Testis (tissue), 3 donors: ENCODE data around the gene MAGI1. TPM values are rescaled to one million over a fixed set of nuclear protein-coding genes. Genes with fewer than 3 reads are reported as not detected.

Experiments used
- DNase-seq: peaks from one replicate; pipeline ENCODE4 v3.0.0-alpha.2; 2019
- H3K27ac ChIP-seq, 2 donors: fragments of 200-600 bp; sonication (generic); one replicate each; pipeline ENCODE4 v1.5.1; 2019
- H3K27me3 ChIP-seq: fragments of 200-600 bp; sonication (generic); one replicate; pipeline ENCODE4 v1.5.1; 2019
- H3K36me3 ChIP-seq: fragments of 200-600 bp; sonication (generic); one replicate; pipeline ENCODE4 v1.5.1; 2017; ENCODE audit warnings: low read depth; ENCODE audit errors: missing control alignments
- H3K4me1 ChIP-seq: fragments of 200-600 bp; sonication (generic); one replicate; pipeline ENCODE4 v1.5.1; 2019
- H3K4me3 ChIP-seq, 2 donors: fragments of 200-600 bp; sonication (generic); one replicate each; pipeline ENCODE4 v1.5.1; 2017 to 2019
- H3K9me3 ChIP-seq: fragments of 200-600 bp; sonication (generic); one replicate; pipeline ENCODE4 v1.5.1; 2017
- POLR2A ChIP-seq: fragments of 450-650 bp; IDR thresholded peaks from one replicate; pipeline ENCODE4 v1.6.1; 2017; ENCODE audit warnings: antibody characterized with exemption, mild to moderate bottlenecking, moderate library complexity
- WGBS, 2 donors: methylation state at CpG; one replicate each; pipeline ENCODE4 v1.1.5; 2018; 5-methylcytosine and 5-hydroxymethylcytosine counted together
- intact Hi-C: fragments of 100-400 bp; cut with DNase I; formaldehyde crosslinking; loops from one replicate; pipeline ENCODE4 v1.15.1; 2023; ENCODE audit warnings: low total_unique reads
- polyA plus RNA-seq: library from polyadenylated mRNA; stranded (reverse); fragments of 350-450 nt; fragmentation: Illumina TruSeq; extraction: RNeasy Lipid Tissue Mini Kit (QIAGEN cat#74804); gene quantifications from one replicate; pipeline ENCODE4 v1.2.3, GENCODE V29; 2014; ENCODE audit warnings: low read depth, low replicate concordance; ENCODE audit not compliant: insufficient read depth
- total RNA-seq, 2 donors: library from RNA; depleted of rRNA; stranded (reverse); fragments of >200 nt; gene quantifications; one replicate each; pipeline ENCODE4 v1.2.3, GENCODE V29; 2016
- TF ChIP-seq, protein P1 (sequence below), 3 experiments: fragments of 450-650 bp in 2 of 3; fragments of 200-600 bp in 1 of 3; sonication (generic) in 1 of 3; IDR thresholded peaks; one replicate each; pipeline ENCODE4 v1.5.1; 2016 to 2019; ENCODE audit warnings: antibody characterized with exemption in 3 of 3, mild to moderate bottlenecking in 2 of 3, moderate library complexity in 1 of 3

Gene MAGI1
- total and polyA plus RNA-seq, 3 donors from 2014 or later = 55.4 to 60.4 (median 56.1) TPM

DNA sequence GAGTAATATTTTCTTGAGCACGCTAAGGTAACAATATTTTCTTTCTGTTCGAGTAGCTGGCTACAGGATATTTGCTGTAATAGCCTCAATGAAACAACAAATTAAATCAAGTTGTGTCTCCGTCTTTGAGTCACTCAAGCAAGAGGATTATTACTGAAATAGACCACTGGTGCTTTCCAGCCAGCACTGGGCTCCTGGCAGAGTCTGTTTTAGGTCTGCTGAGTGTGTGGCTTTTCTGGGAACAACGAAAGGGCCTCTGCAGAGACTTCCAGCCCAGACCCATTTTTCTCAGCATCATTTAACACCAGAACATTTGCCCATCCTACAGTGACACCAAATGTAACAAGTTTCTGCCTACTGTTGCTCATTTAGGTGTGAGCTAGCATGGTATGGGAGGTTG is 652.9 kb downstream of the MAGI1 start:
- Histone ChIP-seq H3K36me3 (no peaks in the 10 kb centered on the region), H3K27me3 (no peaks in the 10 kb centered on the region), H3K4me3 (no peak overlapping the region), H3K27ac (no peak overlapping the region), H3K4me1 (no peaks in the 10 kb centered on the region), H3K9me3 (no peaks in the 10 kb centered on the region)
- whole genome bisulfite sequencing, 2 donors = 92 to 93% methylated on average over 4 of the region's 4 CpGs
- TF ChIP-seq, protein P1, sequence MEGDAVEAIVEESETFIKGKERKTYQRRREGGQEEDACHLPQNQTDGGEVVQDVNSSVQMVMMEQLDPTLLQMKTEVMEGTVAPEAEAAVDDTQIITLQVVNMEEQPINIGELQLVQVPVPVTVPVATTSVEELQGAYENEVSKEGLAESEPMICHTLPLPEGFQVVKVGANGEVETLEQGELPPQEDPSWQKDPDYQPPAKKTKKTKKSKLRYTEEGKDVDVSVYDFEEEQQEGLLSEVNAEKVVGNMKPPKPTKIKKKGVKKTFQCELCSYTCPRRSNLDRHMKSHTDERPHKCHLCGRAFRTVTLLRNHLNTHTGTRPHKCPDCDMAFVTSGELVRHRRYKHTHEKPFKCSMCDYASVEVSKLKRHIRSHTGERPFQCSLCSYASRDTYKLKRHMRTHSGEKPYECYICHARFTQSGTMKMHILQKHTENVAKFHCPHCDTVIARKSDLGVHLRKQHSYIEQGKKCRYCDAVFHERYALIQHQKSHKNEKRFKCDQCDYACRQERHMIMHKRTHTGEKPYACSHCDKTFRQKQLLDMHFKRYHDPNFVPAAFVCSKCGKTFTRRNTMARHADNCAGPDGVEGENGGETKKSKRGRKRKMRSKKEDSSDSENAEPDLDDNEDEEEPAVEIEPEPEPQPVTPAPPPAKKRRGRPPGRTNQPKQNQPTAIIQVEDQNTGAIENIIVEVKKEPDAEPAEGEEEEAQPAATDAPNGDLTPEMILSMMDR (IDR thresholded peaks at IDR 0.05) = no peak
- no peak for TF ChIP-seq POLR2A
- no peak for DNase-seq
- intact Hi-C loops = no loop called here

DNA sequence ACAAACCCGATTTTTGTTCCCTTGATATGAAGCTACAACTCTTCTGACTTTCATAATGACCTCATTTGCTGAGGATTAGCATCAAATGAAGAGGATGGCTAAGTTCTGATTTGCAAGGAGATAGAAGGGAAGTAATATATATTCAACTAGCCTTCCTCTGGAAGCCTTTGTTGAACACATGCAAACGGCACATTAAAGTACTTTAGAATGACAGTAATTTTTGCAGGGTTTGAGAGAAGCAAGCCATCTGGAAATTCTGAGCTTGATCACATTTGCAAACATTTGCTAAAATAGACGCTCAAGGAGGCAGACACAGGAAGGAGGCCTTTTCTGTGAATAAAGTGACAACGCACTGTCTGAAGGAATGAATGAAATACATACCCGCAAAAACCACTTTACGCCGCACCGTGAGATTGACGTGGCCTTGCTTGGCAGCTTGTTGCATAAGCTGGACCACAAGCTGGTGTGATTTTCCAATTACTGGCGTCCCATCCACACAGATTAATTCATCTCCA is 657.2 kb downstream of the MAGI1 start:
- H3K27ac ChIP-seq = no peak overlapping the region
- no peak overlapping the region for H3K4me3 ChIP-seq
- no peaks in the 10 kb centered on the region for H3K36me3 ChIP-seq
- no peaks in the 10 kb centered on the region for H3K4me1 ChIP-seq
- no peaks in the 10 kb centered on the region for H3K9me3 ChIP-seq
- 88 to 93% methylated on average over 9 to 10 of the region's 10 CpGs for WGBS, 2 donors
- no peaks in the 10 kb centered on the region for H3K27me3 ChIP-seq
- TF ChIP-seq, protein P1 (IDR thresholded peaks at IDR 0.05) = no peak
- TF ChIP-seq POLR2A = no peak
- intact Hi-C loops = no loop called here
- DNase-seq = no peak

DNA sequence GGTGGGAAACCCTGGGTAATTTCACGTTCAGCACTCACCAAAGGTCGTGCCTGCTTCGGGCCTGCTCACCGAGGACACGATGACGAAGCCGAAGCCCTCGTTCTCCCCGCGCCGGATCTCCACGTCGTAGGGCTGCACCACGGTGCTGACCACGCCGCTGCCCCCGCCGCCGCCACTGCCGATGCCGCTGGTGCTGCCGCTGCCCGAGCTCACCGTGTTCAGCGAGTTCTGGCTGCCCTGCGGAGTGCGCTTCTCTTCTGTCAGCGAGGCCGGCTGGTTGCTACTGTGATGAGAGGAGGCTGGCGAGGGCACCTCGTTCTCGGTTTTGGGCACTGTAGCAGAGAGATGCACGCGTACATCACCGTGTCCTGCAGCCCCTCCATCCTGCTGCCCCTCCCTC is 659.5 kb downstream of the MAGI1 start:
- Histone ChIP-seq H3K27ac (no peak overlapping the region), H3K4me1 (no peaks in the 10 kb centered on the region), H3K9me3 (no peaks in the 10 kb centered on the region), H3K36me3 (no peaks in the 10 kb centered on the region), H3K27me3 (no peaks in the 10 kb centered on the region), H3K4me3 (peak overlapping the region; percentile 19 to 34)
- intact Hi-C loops = no loop called here
- 86 to 87% methylated on average over 35 of the region's 35 CpGs for WGBS, 2 donors
- no peak for TF ChIP-seq POLR2A
- TF ChIP-seq, protein P1 (IDR thresholded peaks at IDR 0.05) = no peak
- DNase-seq = peak; percentile 19

DNA sequence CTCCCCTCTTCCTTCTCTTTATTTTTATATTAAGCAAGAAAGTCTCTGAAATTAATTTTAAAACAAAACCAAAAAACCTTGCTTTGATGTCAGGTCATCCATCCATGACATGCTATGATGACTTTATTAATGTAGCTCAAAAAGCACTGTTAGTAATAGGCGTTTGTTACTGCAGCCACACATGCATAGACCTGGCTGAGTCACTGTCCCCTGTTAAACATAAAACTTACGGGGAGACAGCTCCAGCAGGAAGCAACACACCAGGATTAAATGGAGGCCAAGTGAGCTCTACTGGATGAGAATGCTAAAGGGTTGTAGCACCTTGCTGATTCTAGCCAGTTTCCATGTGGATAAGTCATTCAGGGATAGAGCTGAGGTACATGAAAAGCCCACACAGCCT is 661.1 kb downstream of the MAGI1 start:
- Histone ChIP-seq H3K27ac (no peak overlapping the region), H3K4me1 (no peaks in the 10 kb centered on the region), H3K4me3 (no peak overlapping the region), H3K27me3 (no peaks in the 10 kb centered on the region), H3K9me3 (no peaks in the 10 kb centered on the region), H3K36me3 (no peaks in the 10 kb centered on the region)
- no peak for TF ChIP-seq POLR2A
- TF ChIP-seq, protein P1 (IDR thresholded peaks at IDR 0.05) = no peak
- DNase-seq = no peak
- 90 to 93% methylated on average over 2 of the region's 2 CpGs for WGBS, 2 donors
- intact Hi-C loops = no loop called here

DNA sequence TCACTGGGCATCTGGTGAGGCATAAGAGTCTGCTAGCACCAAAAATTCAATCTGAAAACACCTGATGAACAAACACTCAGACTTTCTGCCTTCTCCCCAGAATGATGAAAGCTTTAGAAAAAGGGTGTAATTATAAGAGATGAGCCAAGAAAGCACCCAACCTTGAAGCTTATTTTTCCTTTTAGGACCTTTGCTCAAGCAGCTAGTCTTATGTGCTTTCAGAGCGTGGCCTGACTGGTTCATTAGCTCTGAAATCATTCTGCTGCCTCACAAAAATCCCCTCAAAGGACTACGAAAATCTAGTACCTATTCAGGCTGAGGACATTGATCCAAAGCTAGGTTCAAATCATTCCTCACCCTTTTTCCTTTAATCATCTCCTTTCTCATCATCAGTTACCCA is 662.3 kb downstream of the MAGI1 start:
- TF ChIP-seq, protein P1 (IDR thresholded peaks at IDR 0.05) = no peak
- no peak for TF ChIP-seq POLR2A
- Histone ChIP-seq H3K9me3 (no peaks in the 10 kb centered on the region), H3K27ac (no peak overlapping the region), H3K4me3 (no peak overlapping the region), H3K27me3 (no peaks in the 10 kb centered on the region), H3K4me1 (no peaks in the 10 kb centered on the region), H3K36me3 (no peaks in the 10 kb centered on the region)
- intact Hi-C loops = no loop called here
- DNase-seq = no peak
- WGBS, 2 donors = 92 to 93% methylated on average over 2 of the region's 2 CpGs
